ENCODE measurements around the gene CETP. TPM values are rescaled to one million over a fixed set of nuclear protein-coding genes. Genes with fewer than 3 reads are reported as not detected.

Gene CETP
- total RNA-seq, 1 donor from 2014 or later, result not detected

DNA sequence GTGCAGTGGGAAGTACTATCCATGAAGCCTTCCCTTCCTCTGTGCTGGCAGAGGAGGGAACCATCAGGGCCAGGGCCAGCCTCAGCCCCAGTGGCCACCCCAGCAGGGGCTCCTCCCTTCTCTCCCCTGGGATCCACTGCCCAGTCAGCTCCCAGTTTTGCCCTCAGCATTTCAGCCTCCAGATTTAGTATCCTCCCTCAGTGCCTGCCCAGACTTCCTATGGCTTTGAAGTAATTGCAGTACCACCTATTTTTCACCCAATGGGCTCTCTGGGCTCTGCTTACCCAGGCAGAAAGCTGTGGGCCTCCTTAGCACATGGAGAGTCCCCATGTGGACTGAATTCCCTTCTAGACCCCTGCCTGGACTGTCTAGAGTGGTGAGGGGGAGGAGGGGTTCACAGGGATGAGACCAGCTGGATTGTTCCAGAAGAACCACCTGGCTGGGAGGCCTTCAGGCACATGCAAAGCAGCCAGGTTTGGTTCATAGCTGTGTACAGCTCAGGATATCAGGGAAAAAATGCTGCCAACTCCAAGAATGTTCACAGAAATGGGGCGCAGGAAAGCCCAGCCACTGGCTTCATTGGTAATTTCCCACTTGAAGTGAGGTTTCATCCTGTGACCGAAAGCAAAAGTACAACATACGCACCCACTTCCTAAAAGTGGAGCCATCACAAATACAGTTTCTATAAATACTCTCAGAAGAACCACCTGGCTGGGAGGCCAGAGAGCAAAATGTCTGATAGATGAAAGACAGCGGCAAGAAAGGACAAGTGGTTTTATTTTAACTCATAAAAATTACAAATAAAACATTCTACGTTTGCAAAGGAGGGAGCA, 45.0 kb upstream of the CETP start:
- peaks cover 48% of the 10 kb centered on the region for H3K4me1 Mint-ChIP-seq (ENCODE audit: low read depth)
- peaks cover 3% of the 10 kb centered on the region for H3K27me3 Mint-ChIP-seq
- DNase-seq (ENCODE audit: low spot score, unreplicated experiment), result no peak
- no peak overlapping the region for H3K27ac Mint-ChIP-seq
- H3K36me3 Mint-ChIP-seq (ENCODE audit: insufficient read depth), result no peaks in the 10 kb centered on the region
- TF ChIP-seq, protein P1, sequence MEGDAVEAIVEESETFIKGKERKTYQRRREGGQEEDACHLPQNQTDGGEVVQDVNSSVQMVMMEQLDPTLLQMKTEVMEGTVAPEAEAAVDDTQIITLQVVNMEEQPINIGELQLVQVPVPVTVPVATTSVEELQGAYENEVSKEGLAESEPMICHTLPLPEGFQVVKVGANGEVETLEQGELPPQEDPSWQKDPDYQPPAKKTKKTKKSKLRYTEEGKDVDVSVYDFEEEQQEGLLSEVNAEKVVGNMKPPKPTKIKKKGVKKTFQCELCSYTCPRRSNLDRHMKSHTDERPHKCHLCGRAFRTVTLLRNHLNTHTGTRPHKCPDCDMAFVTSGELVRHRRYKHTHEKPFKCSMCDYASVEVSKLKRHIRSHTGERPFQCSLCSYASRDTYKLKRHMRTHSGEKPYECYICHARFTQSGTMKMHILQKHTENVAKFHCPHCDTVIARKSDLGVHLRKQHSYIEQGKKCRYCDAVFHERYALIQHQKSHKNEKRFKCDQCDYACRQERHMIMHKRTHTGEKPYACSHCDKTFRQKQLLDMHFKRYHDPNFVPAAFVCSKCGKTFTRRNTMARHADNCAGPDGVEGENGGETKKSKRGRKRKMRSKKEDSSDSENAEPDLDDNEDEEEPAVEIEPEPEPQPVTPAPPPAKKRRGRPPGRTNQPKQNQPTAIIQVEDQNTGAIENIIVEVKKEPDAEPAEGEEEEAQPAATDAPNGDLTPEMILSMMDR (IDR thresholded peaks at IDR 0.05; ENCODE audit: unreplicated experiment), result no peak
- no peak overlapping the region for H3K4me3 Mint-ChIP-seq (ENCODE audit: low read depth)
- peaks cover 6% of the 10 kb centered on the region for H3K9me3 Mint-ChIP-seq (ENCODE audit: low read depth)

DNA sequence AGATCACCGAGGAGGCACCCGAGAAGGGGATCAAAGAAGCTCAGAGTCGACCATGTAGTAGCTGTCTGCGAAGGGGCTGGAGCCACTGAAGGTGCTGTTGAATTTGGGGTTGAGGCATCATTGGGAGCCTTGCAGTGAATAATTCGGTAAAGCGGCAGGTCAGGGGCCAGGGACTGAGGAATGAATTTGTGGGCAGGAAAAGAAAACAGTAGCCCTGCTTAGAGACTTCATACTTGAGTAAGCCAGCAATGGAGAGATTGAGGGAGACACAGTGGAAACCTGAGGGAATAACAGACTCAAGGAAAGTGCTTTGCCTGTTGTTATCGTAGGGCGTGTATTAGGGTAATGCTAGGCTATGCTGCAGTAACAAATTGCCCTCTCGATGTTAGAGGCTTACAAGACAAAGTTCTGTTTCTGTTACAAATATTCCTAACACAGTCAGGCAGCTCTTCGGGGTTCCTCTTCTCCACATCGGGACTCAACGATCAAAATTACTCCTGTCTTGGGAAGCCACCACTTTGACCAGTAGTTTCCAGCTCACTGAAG, 43.2 kb upstream of the CETP start:
- Mint-ChIP-seq H3K4me1 (ENCODE audit: low read depth) (peaks cover 43% of the 10 kb centered on the region), H3K9me3 (ENCODE audit: low read depth) (peaks cover 6% of the 10 kb centered on the region), H3K4me3 (ENCODE audit: low read depth) (no peak overlapping the region), H3K27me3 (no peaks in the 10 kb centered on the region), H3K36me3 (ENCODE audit: insufficient read depth) (no peaks in the 10 kb centered on the region), H3K27ac (peak overlapping the region; percentile 30)
- TF ChIP-seq, protein P1 (IDR thresholded peaks at IDR 0.05; ENCODE audit: unreplicated experiment), result no peak
- no peak for DNase-seq (ENCODE audit: low spot score, unreplicated experiment)

GRCh38 chr16:56919099-56919800, 42.5 kb upstream of the CETP start:
- TF ChIP-seq, protein P1 (IDR thresholded peaks at IDR 0.05; ENCODE audit: unreplicated experiment), result no peak
- Mint-ChIP-seq H3K4me3 (ENCODE audit: low read depth) (no peak overlapping the region), H3K9me3 (ENCODE audit: low read depth) (peaks cover 6% of the 10 kb centered on the region), H3K27me3 (no peaks in the 10 kb centered on the region), H3K4me1 (ENCODE audit: low read depth) (peaks cover 43% of the 10 kb centered on the region), H3K27ac (peak overlapping the region; percentile 66), H3K36me3 (ENCODE audit: insufficient read depth) (no peaks in the 10 kb centered on the region)
- DNase-seq (ENCODE audit: low spot score, unreplicated experiment), result no peak

GRCh38 chr16:56921571-56921970, 40.2 kb upstream of the CETP start:
- DNase-seq (ENCODE audit: low spot score, unreplicated experiment), result no peak
- TF ChIP-seq, protein P1 (IDR thresholded peaks at IDR 0.05; ENCODE audit: unreplicated experiment), result no peak
- peak overlapping the region; percentile 2 for H3K4me3 Mint-ChIP-seq (ENCODE audit: low read depth)
- H3K4me1 Mint-ChIP-seq (ENCODE audit: low read depth), result peaks cover 40% of the 10 kb centered on the region
- no peaks in the 10 kb centered on the region for H3K36me3 Mint-ChIP-seq (ENCODE audit: insufficient read depth)
- H3K9me3 Mint-ChIP-seq (ENCODE audit: low read depth), result peaks cover 6% of the 10 kb centered on the region
- no peaks in the 10 kb centered on the region for H3K27me3 Mint-ChIP-seq
- H3K27ac Mint-ChIP-seq, result peak overlapping the region; percentile 56

- H3K4me3 Mint-ChIP-seq (ENCODE audit: low read depth), result no peak overlapping the region
- H3K9me3 Mint-ChIP-seq (ENCODE audit: low read depth), result no peaks in the 10 kb centered on the region
- TF ChIP-seq, protein P1 (IDR thresholded peaks at IDR 0.05; ENCODE audit: unreplicated experiment), result no peak
- no peak overlapping the region for H3K27ac Mint-ChIP-seq
- H3K4me1 Mint-ChIP-seq (ENCODE audit: low read depth), result peaks cover 32% of the 10 kb centered on the region
- H3K36me3 Mint-ChIP-seq (ENCODE audit: insufficient read depth), result no peaks in the 10 kb centered on the region
- H3K27me3 Mint-ChIP-seq, result no peaks in the 10 kb centered on the region
- DNase-seq (ENCODE audit: low spot score, unreplicated experiment), result no peak
These were observed 38.2 kb upstream of the CETP start for GRCh38 chr16:56923481-56924091.

Data from progenitor cell of endocrine pancreas (in vitro differentiated cells).